HepG2 (cell line): ENCODE results near the gene AGAP1. TPM values are rescaled to one million over a fixed set of nuclear protein-coding genes. Genes with fewer than 3 reads are reported as not detected.

ENCODE experiments used
- ATAC-seq: fragments of 200-7000 bp; cut with Tn5 transposase; 3 replicates; pipeline ENCODE4 v1.9.1; 2020; ENCODE audit warnings: mild to moderate bottlenecking, moderate library complexity
- BruUV-seq: library from RNA; stranded (reverse); fragments of 400-500 nt; replicated peaks from 2 replicates; lab custom pipeline; 2021; lab: Mats Ljungman, UMichigan
- CTCF ChIA-PET: fragments of 300-600 bp; formaldehyde crosslinking; extraction: SDS; loops from one replicate; lab custom pipeline; 2021; ENCODE audit warnings: low total read pairs, inconsistent platforms, low intra/inter-chr PET ratio; lab: Yijun Ruan, JAX
- POLR2A ChIA-PET: fragments of 350-600 bp; sonication (Branson Sonifier 250); formaldehyde crosslinking; loops from one replicate; lab custom pipeline; 2020; ENCODE audit warnings: antibody characterized with exemption, inconsistent platforms; lab: Yijun Ruan, JAX
- DNase-seq: peaks from one replicate; pipeline ENCODE4 v3.0.0-alpha.2; 2015; ENCODE audit warnings: low spot score
- FAIRE-seq: peaks from 3 replicates; lab custom pipeline; 2011; peaks lifted over from hg19 to GRCh38; lab: Jason Lieb, UNC
- H2AFZ ChIP-seq: one replicate; pipeline ENCODE4 v1.6.1; 2011; ENCODE audit warnings: low read length, inconsistent platforms
- H3K27ac ChIP-seq: fragments of 300-600 bp; 3 replicates; pipeline ENCODE4 v1.8.0; 2011; ENCODE audit warnings: mixed run types, mild to moderate bottlenecking, mixed read lengths, low read length, inconsistent platforms; ENCODE audit not compliant: insufficient read depth; ENCODE audit errors: extremely low read length
- H3K27me3 ChIP-seq, 2 experiments: fragments of 200-600 bp in 1 of 2; 2 replicates in 1 of 2; 3 replicates in 1 of 2; pipeline versions ENCODE4 v1.6.0 to v1.8.0; 2011; ENCODE audit warnings: low read length in 2 of 2, mild to moderate bottlenecking in 2 of 2, moderate library complexity in 2 of 2, inconsistent platforms in 1 of 2; ENCODE audit not compliant: insufficient read depth in 2 of 2, control insufficient read depth in 1 of 2
- H3K36me3 ChIP-seq, 2 experiments: fragments of 200-600 bp in 1 of 2; replicated peaks in 1 of 2; 2 replicates in 1 of 2; 3 replicates in 1 of 2; pipeline versions ENCODE4 v1.5.1 to v1.8.0; 2011; ENCODE audit warnings: low read length in 2 of 2, inconsistent platforms in 1 of 2; ENCODE audit not compliant: insufficient read depth in 2 of 2, control insufficient read depth in 1 of 2
- H3K4me1 ChIP-seq: 2 replicates; pipeline ENCODE4 v1.5.1; 2012; ENCODE audit warnings: low read length, inconsistent platforms; ENCODE audit not compliant: insufficient read depth
- H3K4me2 ChIP-seq: 2 replicates; pipeline ENCODE4 v1.6.0; 2011; ENCODE audit warnings: low read depth, low read length, inconsistent platforms
- H3K4me3 ChIP-seq, 3 experiments: fragments of 200-600 bp in 1 of 3; sonication (generic), shearing (Covaris generic) in 1 of 3; replicated peaks in 1 of 3; 2 replicates each; pipeline ENCODE4 v1.5.1; 2011 to 2016; ENCODE audit warnings: low read length in 3 of 3, inconsistent platforms in 2 of 3, low read depth in 2 of 3, mild to moderate bottlenecking in 2 of 3, control low read depth in 1 of 3, mixed read lengths in 1 of 3; ENCODE audit not compliant: insufficient read depth in 1 of 3
- H3K79me2 ChIP-seq: one replicate; pipeline ENCODE4 v1.6.1; 2011; ENCODE audit warnings: low read length, inconsistent platforms; ENCODE audit not compliant: insufficient read depth
- H3K9ac ChIP-seq: 2 replicates; pipeline ENCODE4 v1.6.0; 2011; ENCODE audit warnings: mild to moderate bottlenecking, low read depth, low read length, inconsistent platforms; ENCODE audit not compliant: insufficient read depth
- H3K9me3 ChIP-seq: 2 replicates; pipeline ENCODE4 v1.5.1; 2012; ENCODE audit warnings: mild to moderate bottlenecking, low read length
- H4K20me1 ChIP-seq: 2 replicates; pipeline ENCODE4 v1.6.0; 2011; ENCODE audit warnings: inconsistent platforms, mild to moderate bottlenecking, low read length, moderate library complexity; ENCODE audit not compliant: insufficient read depth
- CEBPB ChIP-seq: IDR thresholded peaks from 2 replicates; pipeline ENCODE4 v1.6.1; 2011; ENCODE audit warnings: low read depth, low read length, improper control_type of control experiment, borderline replicate concordance
- CHCHD3 ChIP-seq: sonication (generic); formaldehyde crosslinking; IDR thresholded peaks from 2 replicates; pipeline ENCODE4 v1.8.0; 2022; ENCODE audit warnings: mild to moderate bottlenecking, missing genetic modification reagents, moderate library complexity
- FOXK2 ChIP-seq: fragments of 450-650 bp; IDR thresholded peaks from 2 replicates; pipeline ENCODE4 v1.6.1; 2016
- KDM1A ChIP-seq: IDR thresholded peaks from 2 replicates; pipeline ENCODE4 v1.6.1; 2016; ENCODE audit warnings: missing compliant biosample characterization
- KLF12 ChIP-seq: sonication (generic); formaldehyde crosslinking; IDR thresholded peaks from 2 replicates; pipeline ENCODE4 v1.4.0; 2020; ENCODE audit warnings: missing genetic modification reagents, borderline replicate concordance
- NFE2 ChIP-seq: sonication (generic); formaldehyde crosslinking; IDR thresholded peaks from 2 replicates; pipeline ENCODE4 v1.4.0; 2020; ENCODE audit warnings: missing genetic modification reagents
- ZFX ChIP-seq: sonication (generic); formaldehyde crosslinking; IDR thresholded peaks from 2 replicates; pipeline ENCODE4 v1.4.0; 2020; ENCODE audit warnings: mild to moderate bottlenecking, low read depth, missing genetic modification reagents, moderate library complexity
- ZNF782 ChIP-seq: sonication (generic); formaldehyde crosslinking; IDR thresholded peaks from 2 replicates; pipeline ENCODE4 v1.4.0; 2020; ENCODE audit warnings: missing genetic modification reagents, mild to moderate bottlenecking, borderline replicate concordance
- ZNF879 ChIP-seq: sonication (generic); formaldehyde crosslinking; IDR thresholded peaks from 2 replicates; pipeline ENCODE4 v1.8.1; 2023; ENCODE audit warnings: missing genetic modification reagents
- ZSCAN30 ChIP-seq: sonication (generic); formaldehyde crosslinking; IDR thresholded peaks from 2 replicates; pipeline ENCODE4 v1.5.0; 2020; ENCODE audit warnings: mild to moderate bottlenecking, missing genetic modification reagents
- WGBS: methylation state at CpG from one replicate; pipeline ENCODE4 v1.1.6; 2017; ENCODE audit warnings: low lambda C conversion rate; 5-methylcytosine and 5-hydroxymethylcytosine counted together
- in situ Hi-C: cut with HindIII; loops from 2 replicates; pipeline ENCODE4 v1.10.0; 2017; ENCODE audit warnings: low pct_unique_long_range_greater_than_20kb; ENCODE audit not compliant: extremely low pct_ligation_motif_present
- intact Hi-C: fragments of 100-400 bp; cut with micrococcal nuclease; formaldehyde crosslinking; loops from one replicate; pipeline ENCODE4 v1.10.0; 2022; ENCODE audit not compliant: unreplicated experiment
- polyA plus RNA-seq, 8 experiments: library from polyadenylated mRNA; depleted of rRNA in 3 of 8; stranded (reverse) in 7 of 8; unstranded in 1 of 8; fragments of >200 nt; fragmentation: Illumina TruSeq in 4 of 8; extraction: Trizol in 4 of 8; gene quantifications; 2 replicates each; pipeline versions ENCODE4 v1.2.1 to v1.2.3, GENCODE V29; 2011 to 2016; ENCODE audit warnings: low read depth in 4 of 8, missing spikeins in 1 of 8, mixed read lengths in 1 of 8; ENCODE audit not compliant: insufficient read depth in 1 of 8
- total RNA-seq, 5 experiments: library from RNA; depleted of rRNA; stranded (reverse); fragments of >200 nt; fragmentation: Illumina TruSeq; extraction: Trizol; gene quantifications; 2 replicates each; pipeline ENCODE4 v1.2.3, GENCODE V29; 2016; ENCODE audit warnings: low read depth in 1 of 5
- TF ChIP-seq, protein P1 (sequence below): IDR thresholded peaks from 2 replicates; pipeline ENCODE4 v1.6.1; 2018; ENCODE audit warnings: missing genetic modification reagents
- TF ChIP-seq, protein P2 (sequence below): IDR thresholded peaks from 2 replicates; pipeline ENCODE4 v1.6.1; 2012; ENCODE audit warnings: low read length, improper control_type of control experiment
- TF ChIP-seq, protein P3 (sequence below): sonication (generic); formaldehyde crosslinking; IDR thresholded peaks from 2 replicates; pipeline ENCODE4 v1.9.0; 2022; ENCODE audit warnings: missing genetic modification reagents, mild to moderate bottlenecking, borderline replicate concordance

AGAP1 gene
- total and polyA plus RNA-seq, 2 of the 13 experiments (the other 11 are each of a cell fraction or from before 2014, with no cell fraction given), result 21.2 to 32.7 TPM

DNA sequence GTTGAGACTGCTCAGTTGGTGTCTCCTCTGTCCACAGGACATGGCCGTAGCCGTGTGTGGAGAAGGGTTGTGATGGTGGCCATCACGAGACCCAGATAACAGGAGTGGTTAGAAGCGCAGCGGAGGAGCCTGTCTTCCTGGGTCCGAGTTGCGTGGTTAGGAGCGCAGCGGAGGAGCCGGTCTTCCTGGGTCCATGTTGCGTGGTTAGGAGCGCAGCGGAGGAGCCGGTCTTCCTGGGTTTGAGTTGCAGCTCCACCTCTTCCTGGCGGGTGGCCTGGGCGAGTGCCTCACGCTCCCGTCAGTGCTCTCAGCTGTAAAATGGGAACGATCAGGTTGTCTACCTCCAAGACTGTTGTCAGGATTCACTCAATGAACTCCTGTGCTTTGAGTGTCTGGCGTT is 498.2 kb downstream of the AGAP1 start:
- no peak overlapping the region for H3K4me2 ChIP-seq
- no peaks in the 10 kb centered on the region for H3K9me3 ChIP-seq
- no peaks in the 10 kb centered on the region for H3K4me1 ChIP-seq
- no peaks in the 10 kb centered on the region for H4K20me1 ChIP-seq
- in situ Hi-C loops (no loop called here), intact Hi-C loops (loop anchor here (1.0 kb wide), 1 partner anchor 33 kb away; no protein-coding TSS in a partner anchor)
- H3K79me2 ChIP-seq, result no peaks in the 10 kb centered on the region
- ATAC-seq, result no peak
- 98% methylated on average over 20 of the region's 20 CpGs for WGBS
- no peak overlapping the region for H2AFZ ChIP-seq
- no peak for TF ChIP-seq ZSCAN30 (CRISPR knock-in tag)
- no peak for TF ChIP-seq ZNF782 (CRISPR knock-in tag)
- TF ChIP-seq ZNF879 (CRISPR knock-in tag), result no peak
- no peak for TF ChIP-seq CHCHD3 (CRISPR knock-in tag)
- TF ChIP-seq, protein P1, sequence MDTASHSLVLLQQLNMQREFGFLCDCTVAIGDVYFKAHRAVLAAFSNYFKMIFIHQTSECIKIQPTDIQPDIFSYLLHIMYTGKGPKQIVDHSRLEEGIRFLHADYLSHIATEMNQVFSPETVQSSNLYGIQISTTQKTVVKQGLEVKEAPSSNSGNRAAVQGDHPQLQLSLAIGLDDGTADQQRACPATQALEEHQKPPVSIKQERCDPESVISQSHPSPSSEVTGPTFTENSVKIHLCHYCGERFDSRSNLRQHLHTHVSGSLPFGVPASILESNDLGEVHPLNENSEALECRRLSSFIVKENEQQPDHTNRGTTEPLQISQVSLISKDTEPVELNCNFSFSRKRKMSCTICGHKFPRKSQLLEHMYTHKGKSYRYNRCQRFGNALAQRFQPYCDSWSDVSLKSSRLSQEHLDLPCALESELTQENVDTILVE (CRISPR knock-in tag), result no peak
- no peak for TF ChIP-seq KLF12 (CRISPR knock-in tag)
- no peak for TF ChIP-seq FOXK2
- no peak for TF ChIP-seq NFE2
- TF ChIP-seq, protein P2, sequence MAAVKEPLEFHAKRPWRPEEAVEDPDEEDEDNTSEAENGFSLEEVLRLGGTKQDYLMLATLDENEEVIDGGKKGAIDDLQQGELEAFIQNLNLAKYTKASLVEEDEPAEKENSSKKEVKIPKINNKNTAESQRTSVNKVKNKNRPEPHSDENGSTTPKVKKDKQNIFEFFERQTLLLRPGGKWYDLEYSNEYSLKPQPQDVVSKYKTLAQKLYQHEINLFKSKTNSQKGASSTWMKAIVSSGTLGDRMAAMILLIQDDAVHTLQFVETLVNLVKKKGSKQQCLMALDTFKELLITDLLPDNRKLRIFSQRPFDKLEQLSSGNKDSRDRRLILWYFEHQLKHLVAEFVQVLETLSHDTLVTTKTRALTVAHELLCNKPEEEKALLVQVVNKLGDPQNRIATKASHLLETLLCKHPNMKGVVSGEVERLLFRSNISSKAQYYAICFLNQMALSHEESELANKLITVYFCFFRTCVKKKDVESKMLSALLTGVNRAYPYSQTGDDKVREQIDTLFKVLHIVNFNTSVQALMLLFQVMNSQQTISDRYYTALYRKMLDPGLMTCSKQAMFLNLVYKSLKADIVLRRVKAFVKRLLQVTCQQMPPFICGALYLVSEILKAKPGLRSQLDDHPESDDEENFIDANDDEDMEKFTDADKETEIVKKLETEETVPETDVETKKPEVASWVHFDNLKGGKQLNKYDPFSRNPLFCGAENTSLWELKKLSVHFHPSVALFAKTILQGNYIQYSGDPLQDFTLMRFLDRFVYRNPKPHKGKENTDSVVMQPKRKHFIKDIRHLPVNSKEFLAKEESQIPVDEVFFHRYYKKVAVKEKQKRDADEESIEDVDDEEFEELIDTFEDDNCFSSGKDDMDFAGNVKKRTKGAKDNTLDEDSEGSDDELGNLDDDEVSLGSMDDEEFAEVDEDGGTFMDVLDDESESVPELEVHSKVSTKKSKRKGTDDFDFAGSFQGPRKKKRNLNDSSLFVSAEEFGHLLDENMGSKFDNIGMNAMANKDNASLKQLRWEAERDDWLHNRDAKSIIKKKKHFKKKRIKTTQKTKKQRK, result no peak
- TF ChIP-seq, protein P3, sequence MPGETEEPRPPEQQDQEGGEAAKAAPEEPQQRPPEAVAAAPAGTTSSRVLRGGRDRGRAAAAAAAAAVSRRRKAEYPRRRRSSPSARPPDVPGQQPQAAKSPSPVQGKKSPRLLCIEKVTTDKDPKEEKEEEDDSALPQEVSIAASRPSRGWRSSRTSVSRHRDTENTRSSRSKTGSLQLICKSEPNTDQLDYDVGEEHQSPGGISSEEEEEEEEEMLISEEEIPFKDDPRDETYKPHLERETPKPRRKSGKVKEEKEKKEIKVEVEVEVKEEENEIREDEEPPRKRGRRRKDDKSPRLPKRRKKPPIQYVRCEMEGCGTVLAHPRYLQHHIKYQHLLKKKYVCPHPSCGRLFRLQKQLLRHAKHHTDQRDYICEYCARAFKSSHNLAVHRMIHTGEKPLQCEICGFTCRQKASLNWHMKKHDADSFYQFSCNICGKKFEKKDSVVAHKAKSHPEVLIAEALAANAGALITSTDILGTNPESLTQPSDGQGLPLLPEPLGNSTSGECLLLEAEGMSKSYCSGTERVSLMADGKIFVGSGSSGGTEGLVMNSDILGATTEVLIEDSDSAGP (CRISPR knock-in tag), result no peak
- TF ChIP-seq KDM1A (CRISPR knock-in tag), result no peak
- TF ChIP-seq ZFX (CRISPR knock-in tag), result no peak
- no peak for TF ChIP-seq CEBPB
- no peak overlapping the region for H3K4me3 ChIP-seq
- DNase-seq, result no peak
- H3K27me3 ChIP-seq, result no peaks in the 10 kb centered on the region
- ChIA-PET CTCF (no interaction called here), POLR2A (no interaction called here)
- FAIRE-seq, result no peak
- H3K9ac ChIP-seq, result no peak overlapping the region
- H3K36me3 ChIP-seq, result peaks cover 2 to 10% of the 10 kb centered on the region in 2 experiments; a peak in 2 of 5 replicates
- H3K27ac ChIP-seq, result no peak overlapping the region
- no TSS peak for BruUV-seq
